Measurements from ENCODE around the gene MED15. TPM values are rescaled to one million over a fixed set of nuclear protein-coding genes. Genes with fewer than 3 reads are reported as not detected.

Gene MED15
- polyA plus RNA-seq, 2 of the 4 experiments (the other 2 are of a cell fraction), result 10.7 to 29.7 TPM

- H3K9me3 ChIP-seq, result no peaks in the 10 kb centered on the region
- ATAC-seq (no peak), DNase-seq (ENCODE audit: low read depth in 1 of 2, low spot score in 1 of 2) (no peak), FAIRE-seq (no peak)
- CTCF ChIA-PET, result interaction anchor here (1.2 kb wide), 1 partner anchor 15 kb away, joined by 3 read pairs; no protein-coding TSS in a partner anchor
- H3K4me1 ChIP-seq, result no peaks in the 10 kb centered on the region
- POLR2A ChIA-PET, result no interaction called here
- TF ChIP-seq MYC (IDR thresholded peaks at IDR 0.05; ENCODE audit: borderline replicate concordance, low read length), result no peak
- TF ChIP-seq CHD2 (IDR thresholded peaks at IDR 0.05; ENCODE audit: low read length, partially characterized antibody), result no peak
- no peak for TF ChIP-seq EHF (CRISPR knock-in tag; IDR thresholded peaks at IDR 0.05)
- no peak for TF ChIP-seq RNF2 (IDR thresholded peaks at IDR 0.05; ENCODE audit: borderline replicate concordance, low read depth)
- TF ChIP-seq ZC3H11A (IDR thresholded peaks at IDR 0.05), result no peak
- TF ChIP-seq PHF8 (IDR thresholded peaks at IDR 0.05; ENCODE audit: borderline replicate concordance, low read depth), result no peak
- TF ChIP-seq JUNB (IDR thresholded peaks at IDR 0.05), result no peak
- no peak for TF ChIP-seq POLR2A (IDR thresholded peaks at IDR 0.05; ENCODE audit: low read length)
- no peak for TF ChIP-seq CTCF (IDR thresholded peaks at IDR 0.05)
- TF ChIP-seq E2F6 (IDR thresholded peaks at IDR 0.05; ENCODE audit: borderline replicate concordance, low read depth), result no peak
- no peak for TF ChIP-seq HDAC2 (IDR thresholded peaks at IDR 0.05)
- TF ChIP-seq EHMT2 (IDR thresholded peaks at IDR 0.05; ENCODE audit: low read depth), result no peak
- TF ChIP-seq SMC3 (IDR thresholded peaks at IDR 0.05), result no peak
- TF ChIP-seq CHD4 (IDR thresholded peaks at IDR 0.05; ENCODE audit: borderline replicate concordance), result no peak
- no peak for TF ChIP-seq RFX5 (IDR thresholded peaks at IDR 0.05)
- TF ChIP-seq TFCP2L1 (CRISPR knock-in tag; IDR thresholded peaks at IDR 0.05), result no peak
- TF ChIP-seq USF2 (IDR thresholded peaks at IDR 0.05), result no peak
- no peak for TF ChIP-seq MAFK (IDR thresholded peaks at IDR 0.05; ENCODE audit: partially characterized antibody)
- TF ChIP-seq CEBPB (IDR thresholded peaks at IDR 0.05), result no peak
- TF ChIP-seq CBX2 (IDR thresholded peaks at IDR 0.05; ENCODE audit: borderline replicate concordance, low read depth), result no peak
- peak overlapping the region in 1 of 2 experiments; percentile 29; a peak in 1 of 6 replicates for H3K27ac ChIP-seq
- no peak overlapping the region for H3K4me3 ChIP-seq
- WGBS (ENCODE audit: missing lambda C conversion rate), result 88% methylated on average over 8 of the region's 12 CpGs
- H3K4me2 ChIP-seq, result no peak overlapping the region
These were observed 78.4 kb downstream of the MED15 start for GRCh38 chr22:20585639-20586402.

GRCh38 chr22:20586403-20586745 lies 79.0 kb downstream of the MED15 start:
- Histone ChIP-seq H3K4me1 (no peaks in the 10 kb centered on the region), H3K4me3 (no peak overlapping the region), H3K4me2 (no peak overlapping the region), H3K27ac (no peak overlapping the region), H3K9me3 (no peaks in the 10 kb centered on the region)
- WGBS (ENCODE audit: missing lambda C conversion rate), result 95% methylated on average over 9 of the region's 22 CpGs
- CTCF ChIA-PET, result no interaction called here
- POLR2A ChIA-PET, result no interaction called here
- ATAC-seq (no peak), FAIRE-seq (no peak), DNase-seq (ENCODE audit: low read depth in 1 of 2, low spot score in 1 of 2) (no peak)
- TF ChIP-seq BCL3 (IDR thresholded peaks at IDR 0.05), result no peak
- TF ChIP-seq EP300 (IDR thresholded peaks at IDR 0.05), result no peak
- TF ChIP-seq RAD21 (conservative IDR thresholded peaks at IDR 0.05 in 1 of 2, IDR thresholded peaks at IDR 0.05 in 1 of 2), result no peak
- no peak for TF ChIP-seq MAX (IDR thresholded peaks at IDR 0.05)
- no peak for TF ChIP-seq CTCF (IDR thresholded peaks at IDR 0.05)
- TF ChIP-seq HOXB5 (CRISPR knock-in tag; IDR thresholded peaks at IDR 0.05), result no peak
- no peak for TF ChIP-seq PBX3 (IDR thresholded peaks at IDR 0.05)
- no peak for TF ChIP-seq RARB (CRISPR knock-in tag; IDR thresholded peaks at IDR 0.05)
- no peak for TF ChIP-seq FOSB (CRISPR knock-in tag; IDR thresholded peaks at IDR 0.05)
- TF ChIP-seq RFX5 (IDR thresholded peaks at IDR 0.05), result no peak
- TF ChIP-seq ELK1 (IDR thresholded peaks at IDR 0.05; ENCODE audit: low read depth, low read length), result no peak
- no peak for TF ChIP-seq SMC3 (IDR thresholded peaks at IDR 0.05)

All from A549 (cell line).